ENCODE results near the gene CDK17.

- TF ChIP-seq GABPA (IDR thresholded peaks at IDR 0.05; ENCODE audit: borderline replicate concordance, insufficient read depth, low read length): no peak
- TF ChIP-seq CTCF (IDR thresholded peaks at IDR 0.05; ENCODE audit: control extremely low read depth in 1 of 3, insufficient read depth in 1 of 3, low read depth in 1 of 3, low read length in 3 of 3): no peak
- no peak for TF ChIP-seq TAF1 (IDR thresholded peaks at IDR 0.05; ENCODE audit: low read depth, low read length)
- no peak for TF ChIP-seq HDAC2 (IDR thresholded peaks at IDR 0.05; ENCODE audit: borderline replicate concordance in 1 of 2, low read depth in 2 of 2, low read length in 2 of 2)
These were observed 42.7 kb upstream of the CDK17 start for GRCh38 chr12:96442906-96443305.
